SU-DHL-6 (cell line): ENCODE measurements around the gene COL4A2.

Experiments
- H2AFZ ChIP-seq: fragments of 200-600 bp; sonication (generic); 2 replicates; pipeline ENCODE4 v1.6.1; 2014; ENCODE audit warnings: low read depth, mild to moderate bottlenecking, moderate library complexity, mixed read lengths, antibody characterized with exemption, low read length; ENCODE audit not compliant: severe bottlenecking
- H3F3A ChIP-seq: fragments of 200-600 bp; shearing (Covaris generic); 2 replicates; pipeline ENCODE4 v1.6.0; 2016; ENCODE audit warnings: antibody characterized with exemption, mild to moderate bottlenecking; ENCODE audit not compliant: insufficient read depth
- H3K27ac ChIP-seq: fragments of 200-600 bp; sonication (generic); 2 replicates; pipeline ENCODE4 v1.5.1; 2016; ENCODE audit warnings: low read depth, mild to moderate bottlenecking, low read length, moderate library complexity, mixed read lengths
- H3K27me3 ChIP-seq: fragments of 200-600 bp; sonication (generic), shearing (Covaris generic); 2 replicates; pipeline ENCODE4 v1.6.0; 2014; ENCODE audit warnings: mild to moderate bottlenecking, low read length
- H3K36me3 ChIP-seq: fragments of 200-600 bp; sonication (generic); 2 replicates; pipeline ENCODE4 v1.6.1; 2014; ENCODE audit warnings: mild to moderate bottlenecking, low read length, mixed read lengths
- H3K4me2 ChIP-seq: fragments of 300-600, 200-600 bp; shearing (Covaris generic), sonication (generic); 2 replicates; pipeline ENCODE4 v1.6.0; 2014; ENCODE audit warnings: low read length, low read depth, mild to moderate bottlenecking; ENCODE audit not compliant: poor library complexity, severe bottlenecking
- H3K4me3 ChIP-seq: fragments of 200-600 bp; sonication (generic); 2 replicates; pipeline ENCODE4 v1.5.1; 2014; ENCODE audit warnings: antibody characterized with exemption, low read length, mild to moderate bottlenecking, mixed read lengths; ENCODE audit not compliant: insufficient read depth, poor library complexity, severe bottlenecking
- H3K79me2 ChIP-seq: fragments of 200-600 bp; sonication (generic); 2 replicates; pipeline ENCODE4 v1.6.1; 2014; ENCODE audit warnings: mild to moderate bottlenecking, low read length, moderate library complexity; ENCODE audit not compliant: insufficient read depth
- H3K9ac ChIP-seq: fragments of 200-600 bp; sonication (generic); 2 replicates; pipeline ENCODE4 v1.7.0; 2014; ENCODE audit warnings: mild to moderate bottlenecking, low read length
- H3K9me2 ChIP-seq: fragments of 200-600 bp; sonication (generic); replicated peaks from 2 replicates; pipeline ENCODE4 v1.6.1; 2014; ENCODE audit warnings: low read length; ENCODE audit not compliant: insufficient read depth
- H3K9me3 ChIP-seq: fragments of 200-600 bp; sonication (generic); 2 replicates; pipeline ENCODE4 v1.6.1; 2014; ENCODE audit warnings: low read length, mixed read lengths; ENCODE audit not compliant: insufficient read depth
- H4K20me1 ChIP-seq: fragments of 200-600 bp; sonication (generic); 2 replicates; pipeline ENCODE4 v1.6.1; 2014; ENCODE audit warnings: low read depth, mild to moderate bottlenecking, antibody characterized with exemption, low read length, moderate library complexity, mixed read lengths
- EZH2phosphoT487 ChIP-seq: fragments of 200-600 bp; sonication (generic), shearing (Covaris generic); conservative IDR thresholded peaks from 2 replicates; pipeline ENCODE4 v1.6.1; 2018; ENCODE audit warnings: mild to moderate bottlenecking, antibody characterized with exemption, low read length, moderate library complexity, mixed read lengths
- TF ChIP-seq, protein P1 (sequence below): fragments of 200-600 bp; sonication (generic); IDR thresholded peaks from one replicate; pipeline ENCODE4 v1.5.1; 2017; ENCODE audit warnings: antibody characterized with exemption, mild to moderate bottlenecking, low read length, moderate library complexity; ENCODE audit not compliant: insufficient read depth, poor library complexity, severe bottlenecking

The COL4A2 gene

DNA sequence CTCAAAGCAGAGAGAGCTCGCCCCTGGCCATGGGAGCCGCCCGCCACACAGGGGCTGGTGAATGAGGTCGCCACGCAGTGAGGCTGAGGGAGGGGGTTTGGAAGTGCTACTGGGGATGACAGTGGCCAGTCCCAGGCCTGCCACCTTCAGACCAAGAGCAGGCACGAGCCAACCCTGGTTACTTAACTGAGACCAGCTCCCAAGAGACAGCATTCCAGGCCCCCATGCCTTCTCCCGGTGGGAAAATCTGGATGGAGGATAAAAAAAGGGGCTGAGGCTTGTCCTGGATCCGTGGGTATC lies 211.1 kb downstream of the COL4A2 start:
- no peak overlapping the region for H3K9ac ChIP-seq
- H3K9me3 ChIP-seq: no peaks in the 10 kb centered on the region
- no peaks in the 10 kb centered on the region for H3K79me2 ChIP-seq
- H3K4me2 ChIP-seq: no peak overlapping the region
- H3K27me3 ChIP-seq: no peaks in the 10 kb centered on the region
- H3F3A ChIP-seq: no peaks in the 10 kb centered on the region
- no peak overlapping the region for H3K4me3 ChIP-seq
- H4K20me1 ChIP-seq: no peaks in the 10 kb centered on the region
- TF ChIP-seq EZH2phosphoT487: no peak
- TF ChIP-seq, protein P1, sequence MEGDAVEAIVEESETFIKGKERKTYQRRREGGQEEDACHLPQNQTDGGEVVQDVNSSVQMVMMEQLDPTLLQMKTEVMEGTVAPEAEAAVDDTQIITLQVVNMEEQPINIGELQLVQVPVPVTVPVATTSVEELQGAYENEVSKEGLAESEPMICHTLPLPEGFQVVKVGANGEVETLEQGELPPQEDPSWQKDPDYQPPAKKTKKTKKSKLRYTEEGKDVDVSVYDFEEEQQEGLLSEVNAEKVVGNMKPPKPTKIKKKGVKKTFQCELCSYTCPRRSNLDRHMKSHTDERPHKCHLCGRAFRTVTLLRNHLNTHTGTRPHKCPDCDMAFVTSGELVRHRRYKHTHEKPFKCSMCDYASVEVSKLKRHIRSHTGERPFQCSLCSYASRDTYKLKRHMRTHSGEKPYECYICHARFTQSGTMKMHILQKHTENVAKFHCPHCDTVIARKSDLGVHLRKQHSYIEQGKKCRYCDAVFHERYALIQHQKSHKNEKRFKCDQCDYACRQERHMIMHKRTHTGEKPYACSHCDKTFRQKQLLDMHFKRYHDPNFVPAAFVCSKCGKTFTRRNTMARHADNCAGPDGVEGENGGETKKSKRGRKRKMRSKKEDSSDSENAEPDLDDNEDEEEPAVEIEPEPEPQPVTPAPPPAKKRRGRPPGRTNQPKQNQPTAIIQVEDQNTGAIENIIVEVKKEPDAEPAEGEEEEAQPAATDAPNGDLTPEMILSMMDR: no peak
- H3K36me3 ChIP-seq: no peaks in the 10 kb centered on the region
- no peak overlapping the region for H3K27ac ChIP-seq
- H3K9me2 ChIP-seq: no peaks in the 10 kb centered on the region
- no peak overlapping the region for H2AFZ ChIP-seq

- no peaks in the 10 kb centered on the region for H3K36me3 ChIP-seq
- no peaks in the 10 kb centered on the region for H3K79me2 ChIP-seq
- H3K27me3 ChIP-seq: no peaks in the 10 kb centered on the region
- no peaks in the 10 kb centered on the region for H3K9me2 ChIP-seq
- H3K27ac ChIP-seq: no peak overlapping the region
- H4K20me1 ChIP-seq: no peaks in the 10 kb centered on the region
- H3F3A ChIP-seq: no peaks in the 10 kb centered on the region
- no peak overlapping the region for H3K4me3 ChIP-seq
- H3K4me2 ChIP-seq: no peak overlapping the region
- H3K9ac ChIP-seq: no peak overlapping the region
- TF ChIP-seq, protein P1: no peak
- no peak for TF ChIP-seq EZH2phosphoT487
- no peak overlapping the region for H2AFZ ChIP-seq
- no peaks in the 10 kb centered on the region for H3K9me3 ChIP-seq
Measured at GRCh38 chr13:110518571-110518970, 211.5 kb downstream of the COL4A2 start.

- Histone ChIP-seq H3K9me3 (no peaks in the 10 kb centered on the region), H2AFZ (no peak overlapping the region), H3K27ac (no peak overlapping the region), H3F3A (no peaks in the 10 kb centered on the region), H3K9me2 (no peaks in the 10 kb centered on the region), H3K9ac (no peak overlapping the region), H3K4me2 (no peak overlapping the region), H4K20me1 (no peaks in the 10 kb centered on the region), H3K79me2 (no peaks in the 10 kb centered on the region), H3K36me3 (no peaks in the 10 kb centered on the region), H3K27me3 (no peaks in the 10 kb centered on the region), H3K4me3 (no peak overlapping the region)
- TF ChIP-seq, protein P1: no peak
- no peak for TF ChIP-seq EZH2phosphoT487
Measured at GRCh38 chr13:110519046-110519445, 212.0 kb downstream of the COL4A2 start.

- no peaks in the 10 kb centered on the region for H3K79me2 ChIP-seq
- H3K27me3 ChIP-seq: no peaks in the 10 kb centered on the region
- H3K4me2 ChIP-seq: no peak overlapping the region
- H3K9me3 ChIP-seq: no peaks in the 10 kb centered on the region
- TF ChIP-seq, protein P1: no peak
- no peak for TF ChIP-seq EZH2phosphoT487
- H3F3A ChIP-seq: no peaks in the 10 kb centered on the region
- no peak overlapping the region for H3K4me3 ChIP-seq
- no peak overlapping the region for H3K27ac ChIP-seq
- no peak overlapping the region for H2AFZ ChIP-seq
- no peaks in the 10 kb centered on the region for H4K20me1 ChIP-seq
- no peaks in the 10 kb centered on the region for H3K36me3 ChIP-seq
- no peak overlapping the region for H3K9ac ChIP-seq
- H3K9me2 ChIP-seq: no peaks in the 10 kb centered on the region
Measured at GRCh38 chr13:110519506-110519905, 212.4 kb downstream of the COL4A2 start.
